HepG2 (cell line): ENCODE measurements around the gene LHB. TPM values are rescaled to one million over a fixed set of nuclear protein-coding genes. Genes with fewer than 3 reads are reported as not detected.

Experiments used
- ATAC-seq: fragments of 200-7000 bp; cut with Tn5 transposase; 3 replicates; pipeline ENCODE4 v1.9.1; 2020; ENCODE audit warnings: mild to moderate bottlenecking, moderate library complexity
- BruUV-seq: library from RNA; stranded (reverse); fragments of 400-500 nt; replicated peaks from 2 replicates; lab custom pipeline; 2021; lab: Mats Ljungman, UMichigan
- CTCF ChIA-PET: fragments of 300-600 bp; formaldehyde crosslinking; extraction: SDS; loops from one replicate; lab custom pipeline; 2021; ENCODE audit warnings: low total read pairs, inconsistent platforms, low intra/inter-chr PET ratio; lab: Yijun Ruan, JAX
- POLR2A ChIA-PET: fragments of 350-600 bp; sonication (Branson Sonifier 250); formaldehyde crosslinking; loops from one replicate; lab custom pipeline; 2020; ENCODE audit warnings: antibody characterized with exemption, inconsistent platforms; lab: Yijun Ruan, JAX
- DNase-seq: peaks from one replicate; pipeline ENCODE4 v3.0.0-alpha.2; 2015; ENCODE audit warnings: low spot score
- FAIRE-seq: peaks from 3 replicates; lab custom pipeline; 2011; peaks lifted over from hg19 to GRCh38; lab: Jason Lieb, UNC
- H2AFZ ChIP-seq: one replicate; pipeline ENCODE4 v1.6.1; 2011; ENCODE audit warnings: low read length, inconsistent platforms
- H3K27ac ChIP-seq: fragments of 300-600 bp; 3 replicates; pipeline ENCODE4 v1.8.0; 2011; ENCODE audit warnings: mixed run types, mild to moderate bottlenecking, mixed read lengths, low read length, inconsistent platforms; ENCODE audit not compliant: insufficient read depth; ENCODE audit errors: extremely low read length
- H3K27me3 ChIP-seq, 2 experiments: fragments of 200-600 bp in 1 of 2; 2 replicates in 1 of 2; 3 replicates in 1 of 2; pipeline versions ENCODE4 v1.6.0 to v1.8.0; 2011; ENCODE audit warnings: low read length in 2 of 2, mild to moderate bottlenecking in 2 of 2, moderate library complexity in 2 of 2, inconsistent platforms in 1 of 2; ENCODE audit not compliant: insufficient read depth in 2 of 2, control insufficient read depth in 1 of 2
- H3K36me3 ChIP-seq, 2 experiments: fragments of 200-600 bp in 1 of 2; replicated peaks in 1 of 2; 2 replicates in 1 of 2; 3 replicates in 1 of 2; pipeline versions ENCODE4 v1.5.1 to v1.8.0; 2011; ENCODE audit warnings: low read length in 2 of 2, inconsistent platforms in 1 of 2; ENCODE audit not compliant: insufficient read depth in 2 of 2, control insufficient read depth in 1 of 2
- H3K4me1 ChIP-seq: 2 replicates; pipeline ENCODE4 v1.5.1; 2012; ENCODE audit warnings: low read length, inconsistent platforms; ENCODE audit not compliant: insufficient read depth
- H3K4me2 ChIP-seq: 2 replicates; pipeline ENCODE4 v1.6.0; 2011; ENCODE audit warnings: low read depth, low read length, inconsistent platforms
- H3K4me3 ChIP-seq, 3 experiments: fragments of 200-600 bp in 1 of 3; sonication (generic), shearing (Covaris generic) in 1 of 3; replicated peaks in 1 of 3; 2 replicates each; pipeline ENCODE4 v1.5.1; 2011 to 2016; ENCODE audit warnings: low read length in 3 of 3, inconsistent platforms in 2 of 3, low read depth in 2 of 3, mild to moderate bottlenecking in 2 of 3, control low read depth in 1 of 3, mixed read lengths in 1 of 3; ENCODE audit not compliant: insufficient read depth in 1 of 3
- H3K79me2 ChIP-seq: one replicate; pipeline ENCODE4 v1.6.1; 2011; ENCODE audit warnings: low read length, inconsistent platforms; ENCODE audit not compliant: insufficient read depth
- H3K9ac ChIP-seq: 2 replicates; pipeline ENCODE4 v1.6.0; 2011; ENCODE audit warnings: mild to moderate bottlenecking, low read depth, low read length, inconsistent platforms; ENCODE audit not compliant: insufficient read depth
- H3K9me3 ChIP-seq: 2 replicates; pipeline ENCODE4 v1.5.1; 2012; ENCODE audit warnings: mild to moderate bottlenecking, low read length
- H4K20me1 ChIP-seq: 2 replicates; pipeline ENCODE4 v1.6.0; 2011; ENCODE audit warnings: inconsistent platforms, mild to moderate bottlenecking, low read length, moderate library complexity; ENCODE audit not compliant: insufficient read depth
- EZH2 ChIP-seq: conservative IDR thresholded peaks from 2 replicates; pipeline ENCODE4 v1.6.1; 2012; ENCODE audit warnings: mild to moderate bottlenecking, low read depth, low read length, moderate library complexity
- MIER3 ChIP-seq: IDR thresholded peaks from 2 replicates; pipeline ENCODE4 v1.6.1; 2016; ENCODE audit warnings: missing compliant biosample characterization, borderline replicate concordance
- NBN ChIP-seq: fragments of 450-650 bp; conservative IDR thresholded peaks from 2 replicates; pipeline ENCODE4 v1.6.1; 2017
- NFAT5 ChIP-seq: sonication (generic); formaldehyde crosslinking; IDR thresholded peaks from 2 replicates; pipeline ENCODE4 v1.4.0; 2020; ENCODE audit warnings: missing genetic modification reagents
- SAFB2 ChIP-seq: sonication (generic); formaldehyde crosslinking; IDR thresholded peaks from 2 replicates; pipeline ENCODE4 v1.5.1; 2020; ENCODE audit warnings: missing genetic modification reagents, low read depth, mild to moderate bottlenecking, borderline replicate concordance
- SOX13 ChIP-seq, 3 experiments: fragments of 450-650 bp in 1 of 3; sonication (generic) in 1 of 3; formaldehyde crosslinking in 1 of 3; IDR thresholded peaks in 2 of 3; conservative IDR thresholded peaks in 1 of 3; 2 replicates each; pipeline versions ENCODE4 v1.5.0 to v1.6.1; 2016 to 2020; ENCODE audit warnings: antibody characterized with exemption in 1 of 3, mild to moderate bottlenecking in 1 of 3, missing compliant biosample characterization in 1 of 3, missing genetic modification reagents in 1 of 3, moderate library complexity in 1 of 3
- SOX6 ChIP-seq, 2 experiments: fragments of 450-650 bp in 1 of 2; sonication (generic) in 1 of 2; formaldehyde crosslinking in 1 of 2; IDR thresholded peaks; 2 replicates each; pipeline versions ENCODE4 v1.4.0 to v1.6.1; 2017 to 2020; ENCODE audit warnings: antibody characterized with exemption in 1 of 2, mild to moderate bottlenecking in 1 of 2, missing genetic modification reagents in 1 of 2
- STAT6 ChIP-seq: sonication (generic); formaldehyde crosslinking; IDR thresholded peaks from 2 replicates; pipeline ENCODE4 v1.4.0; 2020; ENCODE audit warnings: missing genetic modification reagents, mild to moderate bottlenecking, borderline replicate concordance
- ZBTB42 ChIP-seq: sonication (generic); formaldehyde crosslinking; IDR thresholded peaks from 2 replicates; pipeline ENCODE4 v1.5.0; 2020; ENCODE audit warnings: mild to moderate bottlenecking, missing genetic modification reagents
- ZFP37 ChIP-seq: sonication (generic); formaldehyde crosslinking; IDR thresholded peaks from 2 replicates; pipeline ENCODE4 v1.4.0; 2020; ENCODE audit warnings: missing genetic modification reagents, borderline replicate concordance
- ZNF274 ChIP-seq: sonication (generic); formaldehyde crosslinking; IDR thresholded peaks from 2 replicates; pipeline ENCODE4 v1.5.1; 2020; ENCODE audit warnings: mild to moderate bottlenecking, missing genetic modification reagents
- ZNF281 ChIP-seq: sonication (generic); formaldehyde crosslinking; IDR thresholded peaks from 2 replicates; pipeline ENCODE4 v1.4.0; 2020; ENCODE audit warnings: missing genetic modification reagents, borderline replicate concordance
- ZNF772 ChIP-seq: sonication (generic); formaldehyde crosslinking; IDR thresholded peaks from 2 replicates; pipeline ENCODE4 v1.5.0; 2020; ENCODE audit warnings: mild to moderate bottlenecking, missing genetic modification reagents
- WGBS: methylation state at CpG from one replicate; pipeline ENCODE4 v1.1.6; 2017; ENCODE audit warnings: low lambda C conversion rate; 5-methylcytosine and 5-hydroxymethylcytosine counted together
- in situ Hi-C: cut with HindIII; loops from 2 replicates; pipeline ENCODE4 v1.10.0; 2017; ENCODE audit warnings: low pct_unique_long_range_greater_than_20kb; ENCODE audit not compliant: extremely low pct_ligation_motif_present
- intact Hi-C: fragments of 100-400 bp; cut with micrococcal nuclease; formaldehyde crosslinking; loops from one replicate; pipeline ENCODE4 v1.10.0; 2022; ENCODE audit not compliant: unreplicated experiment
- polyA plus RNA-seq, 8 experiments: library from polyadenylated mRNA; depleted of rRNA in 3 of 8; stranded (reverse) in 7 of 8; unstranded in 1 of 8; fragments of >200 nt; fragmentation: Illumina TruSeq in 4 of 8; extraction: Trizol in 4 of 8; gene quantifications; 2 replicates each; pipeline versions ENCODE4 v1.2.1 to v1.2.3, GENCODE V29; 2011 to 2016; ENCODE audit warnings: low read depth in 4 of 8, missing spikeins in 1 of 8, mixed read lengths in 1 of 8; ENCODE audit not compliant: insufficient read depth in 1 of 8
- total RNA-seq, 5 experiments: library from RNA; depleted of rRNA; stranded (reverse); fragments of >200 nt; fragmentation: Illumina TruSeq; extraction: Trizol; gene quantifications; 2 replicates each; pipeline ENCODE4 v1.2.3, GENCODE V29; 2016; ENCODE audit warnings: low read depth in 1 of 5

The LHB gene
- total and polyA plus RNA-seq, 2 of the 13 experiments (the other 11 are each of a cell fraction or from before 2014, with no cell fraction given): not detected

- FAIRE-seq (no peak), ATAC-seq (no peak), DNase-seq (no peak)
- Histone ChIP-seq H3K27ac (no peak overlapping the region), H3K36me3 (peaks cover 13 to 39% of the 10 kb centered on the region in 2 experiments; a peak in 4 of 5 replicates), H2AFZ (no peak overlapping the region), H4K20me1 (no peaks in the 10 kb centered on the region), H3K4me1 (peaks cover 23% of the 10 kb centered on the region), H3K79me2 (peaks cover 28% of the 10 kb centered on the region), H3K4me3 (no peak overlapping the region), H3K9ac (no peak overlapping the region), H3K4me2 (no peak overlapping the region), H3K27me3 (no peaks in the 10 kb centered on the region; a peak in 1 of 5 replicates), H3K9me3 (no peaks in the 10 kb centered on the region)
- POLR2A ChIA-PET: interaction anchor here (0.6 kb wide), 1 partner anchor 164 kb away, joined by 3 read pairs; no protein-coding TSS in a partner anchor
- BruUV-seq: no TSS peak
- intact Hi-C loops (no loop called here), in situ Hi-C loops (no loop called here)
- CTCF ChIA-PET: no interaction called here
- WGBS: 94% methylated on average over 9 of the region's 9 CpGs
- TF ChIP-seq ZNF281 (CRISPR knock-in tag) (no peak), ZFP37 (CRISPR knock-in tag) (no peak), ZNF274 (CRISPR knock-in tag) (no peak), SOX6 (IDR thresholded peaks at IDR 0.05) (no peak), SOX6 (CRISPR knock-in tag; IDR thresholded peaks at IDR 0.05) (no peak), SAFB2 (CRISPR knock-in tag) (no peak), EZH2 (no peak), SOX13 (IDR thresholded peaks at IDR 0.05) (no peak), SOX13 (CRISPR knock-in tag; conservative IDR thresholded peaks at IDR 0.05 in 1 of 2, IDR thresholded peaks at IDR 0.05 in 1 of 2) (no peak), NFAT5 (CRISPR knock-in tag) (no peak), NBN (no peak), ZNF772 (CRISPR knock-in tag) (no peak), MIER3 (no peak), STAT6 (CRISPR knock-in tag) (no peak), ZBTB42 (CRISPR knock-in tag) (no peak)
These were observed 28.0 kb downstream of the LHB start for GRCh38 chr19:48988860-48989259.
